SU-DHL-6 (cell line): ENCODE measurements around the gene TRIM63.
A peak's percentile ranks its signal among the peaks of the same experiment; 100 is the strongest.
"Not testable (repeated sequence)": the region's sequence is repeated elsewhere in the genome, so short reads cannot be mapped to it uniquely, and the experiment has no call there.

Experiments used
- H2AFZ ChIP-seq: fragments of 200-600 bp; sonication (generic); 2 replicates; pipeline ENCODE4 v1.6.1; 2014; ENCODE audit warnings: low read depth, mild to moderate bottlenecking, moderate library complexity, mixed read lengths, antibody characterized with exemption, low read length; ENCODE audit not compliant: severe bottlenecking
- H3F3A ChIP-seq: fragments of 200-600 bp; shearing (Covaris generic); 2 replicates; pipeline ENCODE4 v1.6.0; 2016; ENCODE audit warnings: antibody characterized with exemption, mild to moderate bottlenecking; ENCODE audit not compliant: insufficient read depth
- H3K27ac ChIP-seq: fragments of 200-600 bp; sonication (generic); 2 replicates; pipeline ENCODE4 v1.5.1; 2016; ENCODE audit warnings: low read depth, mild to moderate bottlenecking, low read length, moderate library complexity, mixed read lengths
- H3K27me3 ChIP-seq: fragments of 200-600 bp; sonication (generic), shearing (Covaris generic); 2 replicates; pipeline ENCODE4 v1.6.0; 2014; ENCODE audit warnings: mild to moderate bottlenecking, low read length
- H3K36me3 ChIP-seq: fragments of 200-600 bp; sonication (generic); 2 replicates; pipeline ENCODE4 v1.6.1; 2014; ENCODE audit warnings: mild to moderate bottlenecking, low read length, mixed read lengths
- H3K4me2 ChIP-seq: fragments of 300-600, 200-600 bp; shearing (Covaris generic), sonication (generic); 2 replicates; pipeline ENCODE4 v1.6.0; 2014; ENCODE audit warnings: low read length, low read depth, mild to moderate bottlenecking; ENCODE audit not compliant: poor library complexity, severe bottlenecking
- H3K4me3 ChIP-seq: fragments of 200-600 bp; sonication (generic); 2 replicates; pipeline ENCODE4 v1.5.1; 2014; ENCODE audit warnings: antibody characterized with exemption, low read length, mild to moderate bottlenecking, mixed read lengths; ENCODE audit not compliant: insufficient read depth, poor library complexity, severe bottlenecking
- H3K79me2 ChIP-seq: fragments of 200-600 bp; sonication (generic); 2 replicates; pipeline ENCODE4 v1.6.1; 2014; ENCODE audit warnings: mild to moderate bottlenecking, low read length, moderate library complexity; ENCODE audit not compliant: insufficient read depth
- H3K9ac ChIP-seq: fragments of 200-600 bp; sonication (generic); 2 replicates; pipeline ENCODE4 v1.7.0; 2014; ENCODE audit warnings: mild to moderate bottlenecking, low read length
- H3K9me2 ChIP-seq: fragments of 200-600 bp; sonication (generic); replicated peaks from 2 replicates; pipeline ENCODE4 v1.6.1; 2014; ENCODE audit warnings: low read length; ENCODE audit not compliant: insufficient read depth
- H3K9me3 ChIP-seq: fragments of 200-600 bp; sonication (generic); 2 replicates; pipeline ENCODE4 v1.6.1; 2014; ENCODE audit warnings: low read length, mixed read lengths; ENCODE audit not compliant: insufficient read depth
- H4K20me1 ChIP-seq: fragments of 200-600 bp; sonication (generic); 2 replicates; pipeline ENCODE4 v1.6.1; 2014; ENCODE audit warnings: low read depth, mild to moderate bottlenecking, antibody characterized with exemption, low read length, moderate library complexity, mixed read lengths
- EZH2phosphoT487 ChIP-seq: fragments of 200-600 bp; sonication (generic), shearing (Covaris generic); conservative IDR thresholded peaks from 2 replicates; pipeline ENCODE4 v1.6.1; 2018; ENCODE audit warnings: mild to moderate bottlenecking, antibody characterized with exemption, low read length, moderate library complexity, mixed read lengths
- TF ChIP-seq, protein P1 (sequence below): fragments of 200-600 bp; sonication (generic); IDR thresholded peaks from one replicate; pipeline ENCODE4 v1.5.1; 2017; ENCODE audit warnings: antibody characterized with exemption, mild to moderate bottlenecking, low read length, moderate library complexity; ENCODE audit not compliant: insufficient read depth, poor library complexity, severe bottlenecking

The TRIM63 gene

DNA sequence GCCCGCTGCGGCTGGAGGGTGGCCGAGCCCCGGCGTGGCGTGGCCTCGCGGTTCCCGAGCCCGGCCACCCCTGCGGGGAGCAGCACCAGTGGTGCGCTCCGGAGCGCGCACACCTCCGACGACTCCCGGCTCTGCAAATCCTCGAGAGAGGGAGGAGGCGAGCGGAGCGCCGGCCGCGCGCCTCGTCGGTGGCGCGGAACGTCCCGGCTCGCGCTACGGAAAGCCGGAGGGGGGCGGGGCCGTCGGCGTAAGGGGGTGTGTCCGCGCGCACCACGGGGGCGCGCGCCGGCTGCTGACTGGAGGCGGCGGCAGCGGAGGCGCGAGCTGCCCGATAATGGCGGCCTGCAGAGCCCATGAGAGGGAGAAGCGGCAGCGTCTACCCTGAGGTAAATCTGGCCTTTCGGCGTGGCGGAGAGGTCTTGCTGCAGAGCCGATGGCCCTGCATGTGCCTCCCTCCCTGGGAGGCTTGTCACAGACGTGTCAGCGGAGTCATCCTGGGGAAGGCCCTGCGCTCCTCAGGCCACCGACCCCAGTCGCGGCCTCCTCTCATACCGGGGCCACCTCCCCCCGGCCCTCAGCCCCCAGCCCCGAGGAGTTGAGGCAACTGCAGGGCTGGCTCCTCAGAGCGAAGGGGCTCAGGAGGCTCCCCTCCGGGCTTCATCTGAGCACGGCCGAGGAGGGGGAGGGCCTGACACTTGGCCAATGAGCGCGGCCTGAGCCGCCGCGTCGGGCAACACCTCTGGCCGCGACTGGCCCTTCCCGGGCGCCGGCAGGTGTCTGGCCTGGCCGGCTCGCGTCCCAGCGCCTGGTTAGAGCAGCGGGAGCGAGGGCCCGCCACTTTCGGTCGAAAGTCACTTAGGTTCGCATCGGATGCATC lies 44.3 kb upstream of the TRIM63 start, which contains the start of gene PDIK1L:
TSS of gene PDIK1L (plus strand) at position 295 of the 877 bp plus-strand sequence. CDS start 2,485 bp downstream, outside the sequence.
- peaks cover 29% of the 10 kb centered on the region for H3K79me2 ChIP-seq
- H3K4me2 ChIP-seq: peak within 1 kb of the TSS; percentile 86
- H3K9ac ChIP-seq: peak within 1 kb of the TSS; percentile 97
- H3K4me3 ChIP-seq: peak within 1 kb of the TSS; percentile 97
- peak within 1 kb of the TSS; percentile 84 for H3K27ac ChIP-seq
- peak within 1 kb of the TSS; percentile 98 for H2AFZ ChIP-seq
- TF ChIP-seq EZH2phosphoT487: no peak
- H4K20me1 ChIP-seq: no peaks in the 10 kb centered on the region
- H3K9me2 ChIP-seq: no peaks in the 10 kb centered on the region
- no peaks in the 10 kb centered on the region for H3K27me3 ChIP-seq
- H3F3A ChIP-seq: peaks cover 10% of the 10 kb centered on the region; the same call in 1 of the 2 replicates
- H3K36me3 ChIP-seq: no peaks in the 10 kb centered on the region; the same call in 1 of the 2 replicates
- H3K9me3 ChIP-seq: no peaks in the 10 kb centered on the region

DNA sequence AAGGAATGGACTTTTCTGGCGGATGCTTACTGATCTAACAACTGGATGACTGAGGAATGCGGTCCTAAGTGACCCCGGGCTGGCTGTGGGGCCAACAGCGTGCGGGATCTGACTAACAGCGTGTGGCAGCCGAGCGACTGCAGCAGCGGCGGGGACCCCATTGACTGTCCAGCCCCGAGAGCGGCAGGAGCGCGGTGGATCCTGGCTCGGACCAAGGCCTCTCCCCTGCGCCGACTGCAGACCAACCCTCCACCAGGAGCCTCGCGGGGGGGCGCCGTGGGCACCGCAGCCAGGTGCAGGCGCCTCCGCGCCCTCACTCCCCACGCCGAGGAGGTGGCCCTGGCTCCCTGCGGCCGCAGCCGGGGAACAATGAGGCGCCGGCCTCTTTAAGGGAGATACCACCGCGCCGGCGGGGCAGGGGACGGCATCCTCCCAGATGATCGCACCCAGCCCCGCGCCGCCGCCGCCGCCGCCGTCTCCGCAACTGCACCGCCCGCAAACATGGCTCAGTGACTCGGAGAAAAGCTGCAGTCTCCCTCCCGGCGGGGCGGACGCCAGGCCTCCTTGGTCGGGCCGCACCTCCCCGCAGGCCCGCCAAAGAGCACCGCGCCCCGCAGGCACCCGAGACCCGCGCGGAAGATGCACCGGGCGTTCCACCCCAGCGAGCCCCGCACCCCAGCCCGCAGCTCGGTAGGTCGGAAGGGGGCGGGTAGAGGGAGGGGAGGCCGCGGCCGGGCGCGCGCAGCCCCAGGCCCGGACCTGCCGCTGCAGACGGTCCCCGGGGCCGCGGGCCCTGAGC lies 43.5 kb upstream of the TRIM63 start:
- H3K36me3 ChIP-seq: no peaks in the 10 kb centered on the region; the same call in 1 of the 2 replicates
- peaks cover 10% of the 10 kb centered on the region; the same call in 1 of the 2 replicates for H3F3A ChIP-seq
- H3K9me3 ChIP-seq: no peaks in the 10 kb centered on the region
- peak overlapping the region; percentile 77 for H3K27ac ChIP-seq
- H3K4me2 ChIP-seq: peak overlapping the region; percentile 86
- H4K20me1 ChIP-seq: no peaks in the 10 kb centered on the region
- no peaks in the 10 kb centered on the region for H3K27me3 ChIP-seq
- peak overlapping the region; percentile 98 for H2AFZ ChIP-seq
- peak overlapping the region; percentile 97 for H3K4me3 ChIP-seq
- H3K9me2 ChIP-seq: no peaks in the 10 kb centered on the region
- TF ChIP-seq EZH2phosphoT487: no peak
- TF ChIP-seq, protein P1, sequence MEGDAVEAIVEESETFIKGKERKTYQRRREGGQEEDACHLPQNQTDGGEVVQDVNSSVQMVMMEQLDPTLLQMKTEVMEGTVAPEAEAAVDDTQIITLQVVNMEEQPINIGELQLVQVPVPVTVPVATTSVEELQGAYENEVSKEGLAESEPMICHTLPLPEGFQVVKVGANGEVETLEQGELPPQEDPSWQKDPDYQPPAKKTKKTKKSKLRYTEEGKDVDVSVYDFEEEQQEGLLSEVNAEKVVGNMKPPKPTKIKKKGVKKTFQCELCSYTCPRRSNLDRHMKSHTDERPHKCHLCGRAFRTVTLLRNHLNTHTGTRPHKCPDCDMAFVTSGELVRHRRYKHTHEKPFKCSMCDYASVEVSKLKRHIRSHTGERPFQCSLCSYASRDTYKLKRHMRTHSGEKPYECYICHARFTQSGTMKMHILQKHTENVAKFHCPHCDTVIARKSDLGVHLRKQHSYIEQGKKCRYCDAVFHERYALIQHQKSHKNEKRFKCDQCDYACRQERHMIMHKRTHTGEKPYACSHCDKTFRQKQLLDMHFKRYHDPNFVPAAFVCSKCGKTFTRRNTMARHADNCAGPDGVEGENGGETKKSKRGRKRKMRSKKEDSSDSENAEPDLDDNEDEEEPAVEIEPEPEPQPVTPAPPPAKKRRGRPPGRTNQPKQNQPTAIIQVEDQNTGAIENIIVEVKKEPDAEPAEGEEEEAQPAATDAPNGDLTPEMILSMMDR: no peak
- H3K9ac ChIP-seq: peak overlapping the region; percentile 97
- peaks cover 29% of the 10 kb centered on the region for H3K79me2 ChIP-seq

DNA sequence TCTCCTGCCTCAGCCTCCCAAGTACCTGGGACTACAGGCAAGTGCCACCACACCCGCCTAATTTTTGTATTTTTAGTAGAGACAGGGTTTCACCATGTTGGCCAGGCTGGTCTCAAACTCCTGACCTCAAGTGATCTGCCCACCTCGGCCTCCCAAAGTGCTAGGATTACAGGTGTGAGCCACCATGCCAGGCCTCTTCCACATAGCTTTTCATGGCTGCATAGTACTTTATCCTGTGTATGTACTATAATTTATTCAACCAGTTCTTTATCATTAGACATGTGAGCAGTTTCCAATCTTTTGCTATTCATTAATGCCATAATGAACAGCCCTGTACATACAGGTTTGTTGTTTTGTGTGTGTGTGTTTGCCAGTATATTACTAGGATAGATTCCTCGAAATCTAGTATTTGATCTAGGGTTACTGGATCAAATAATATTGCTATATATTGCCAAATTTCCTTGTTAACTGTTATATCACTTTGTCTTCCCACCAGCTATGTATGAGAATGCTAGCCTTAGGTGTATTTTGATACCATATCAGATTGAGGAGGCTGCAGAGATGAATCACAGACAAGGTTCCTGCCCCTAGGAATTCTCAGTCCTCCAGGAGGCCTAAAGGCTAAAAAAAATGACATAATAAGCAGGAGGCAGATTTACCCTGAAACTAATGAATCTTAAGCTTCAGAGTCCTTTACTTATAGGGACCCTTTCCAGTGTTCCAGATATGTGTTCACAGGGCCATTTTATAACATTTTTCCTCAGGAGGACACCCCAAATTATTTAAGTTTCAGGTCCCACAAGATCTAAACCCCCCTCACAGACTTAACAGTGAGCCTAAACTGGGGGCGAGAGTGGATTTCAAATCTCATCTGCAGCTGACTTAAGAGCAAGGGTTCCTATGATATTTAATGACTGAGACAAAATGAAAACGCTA lies 42.1 kb upstream of the TRIM63 start:
- Histone ChIP-seq H3K27me3 (no peaks in the 10 kb centered on the region), H3K36me3 (no peaks in the 10 kb centered on the region), H3K9me3 (no peaks in the 10 kb centered on the region), H2AFZ (no peak overlapping the region), H3K79me2 (peaks cover 24% of the 10 kb centered on the region), H3K27ac (no peak overlapping the region), H3F3A (peaks cover 10% of the 10 kb centered on the region; the same call in 1 of the 2 replicates), H3K4me2 (no peak overlapping the region), H3K9ac (no peak overlapping the region; the same call in 1 of the 2 replicates), H3K9me2 (no peaks in the 10 kb centered on the region), H3K4me3 (no peak overlapping the region), H4K20me1 (no peaks in the 10 kb centered on the region)
- TF ChIP-seq, protein P1: no peak
- no peak for TF ChIP-seq EZH2phosphoT487

DNA sequence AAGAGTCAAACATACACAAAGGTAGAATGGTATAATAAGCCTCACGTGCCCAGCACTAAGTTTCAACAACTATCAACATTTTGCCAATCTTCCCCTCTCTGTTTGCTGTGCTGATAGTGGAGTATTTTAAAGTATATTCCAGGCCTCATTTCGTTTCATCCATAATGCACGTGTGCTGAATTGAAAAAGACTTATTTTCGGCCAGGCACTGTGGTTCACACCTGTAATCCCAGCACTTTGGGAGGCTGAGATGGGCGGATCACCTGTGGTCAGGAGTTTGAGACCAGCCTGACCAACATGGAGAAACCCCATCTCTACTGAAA lies 37.8 kb upstream of the TRIM63 start:
- not testable (repeated sequence) for H3K27me3 ChIP-seq, H4K20me1 ChIP-seq, H3K36me3 ChIP-seq, H3K27ac ChIP-seq, H3K9me3 ChIP-seq, H3K79me2 ChIP-seq, H3K9me2 ChIP-seq, H3K4me2 ChIP-seq, H3F3A ChIP-seq, H3K9ac ChIP-seq, H3K4me3 ChIP-seq, H2AFZ ChIP-seq
